Right renal cortex interstitium (tissue), 3 donors: ENCODE results near the gene EPHB4. TPM values are rescaled to one million over a fixed set of nuclear protein-coding genes. Genes with fewer than 3 reads are reported as not detected.
"Not testable (repeated sequence)": the region's sequence is repeated elsewhere in the genome, so short reads cannot be mapped to it uniquely, and the experiment has no call there.

ENCODE experiments used
- DNase-seq, 3 donors: peaks; one replicate each; pipeline ENCODE4 v3.0.0-alpha.2; 2013; ENCODE audit warnings: low read depth in 3 of 3, low spot score in 2 of 3
- polyA plus RNA-seq, 3 donors: library from polyadenylated mRNA; unstranded; fragments of 120-200 nt; gene quantifications; one replicate each; pipeline ENCODE4 v1.2.1, GENCODE V29; 2013; ENCODE audit not compliant: insufficient read length in 3 of 3

EPHB4 gene
- polyA plus RNA-seq, 3 donors = 77.9 to 101 (median 81.5) TPM

DNA sequence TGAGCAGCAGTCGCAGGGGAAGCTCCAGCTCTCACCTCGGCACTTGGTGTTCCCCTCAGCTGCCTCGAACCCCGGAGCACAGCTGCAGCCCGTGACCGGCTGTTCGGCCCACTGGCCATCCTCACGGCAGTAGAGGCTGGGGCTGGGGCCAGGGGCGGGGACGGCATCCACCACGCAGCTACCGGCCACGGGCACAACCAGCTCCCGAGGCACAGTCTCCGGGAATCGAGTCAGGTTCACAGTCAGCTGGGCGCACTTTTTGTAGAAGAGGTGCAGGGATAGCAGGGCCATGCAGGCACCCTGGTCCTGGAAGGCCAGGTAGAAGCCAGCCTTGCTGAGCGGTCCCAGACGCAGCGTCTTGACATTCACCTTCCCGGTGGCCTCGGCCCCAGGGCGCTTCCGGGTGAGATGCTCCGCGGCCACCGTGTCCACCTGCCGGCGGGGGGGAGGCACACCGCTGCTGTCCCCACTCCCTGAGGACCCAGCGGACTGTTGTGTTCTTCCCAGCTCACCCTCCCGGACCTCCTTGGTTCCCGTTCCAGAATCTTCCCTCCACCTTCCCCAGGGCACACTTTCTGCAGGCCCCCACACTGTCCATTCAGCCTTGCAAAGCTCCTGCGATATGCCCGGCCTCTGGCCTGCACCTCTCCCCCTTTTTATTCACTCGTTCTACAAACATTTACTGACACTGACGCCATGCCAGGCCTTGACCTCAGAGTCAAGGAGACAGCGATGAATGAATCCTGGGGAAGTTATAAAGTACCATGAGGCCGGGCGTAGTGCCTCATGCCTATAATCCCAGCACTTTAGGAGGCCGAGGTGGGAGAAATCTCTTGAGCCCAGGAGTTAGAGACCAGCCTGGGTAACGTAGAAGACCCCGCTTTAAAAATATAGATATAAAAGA is 4.8 kb downstream of the EPHB4 start:
- no peak for DNase-seq

DNA sequence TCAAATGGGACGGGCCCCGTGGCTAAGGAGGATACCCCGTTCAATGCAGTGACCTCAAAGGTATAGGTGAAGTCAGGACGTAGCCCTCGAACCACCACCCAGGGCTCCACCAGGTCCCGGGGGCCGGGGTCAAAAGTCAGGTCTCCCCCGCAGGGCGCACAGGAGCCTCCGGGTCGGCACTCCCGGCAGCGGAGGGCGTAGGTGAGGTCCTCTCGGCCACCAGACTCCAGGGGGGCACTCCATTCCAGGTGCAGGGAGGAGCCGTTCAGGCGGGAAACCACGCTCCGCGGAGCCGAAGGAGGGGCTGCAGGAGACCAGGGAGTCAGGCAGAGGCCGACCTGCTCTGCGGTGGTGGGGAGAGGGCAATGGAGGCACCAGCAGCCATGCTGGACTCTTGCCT is 7.7 kb downstream of the EPHB4 start:
- no peak for DNase-seq

DNA sequence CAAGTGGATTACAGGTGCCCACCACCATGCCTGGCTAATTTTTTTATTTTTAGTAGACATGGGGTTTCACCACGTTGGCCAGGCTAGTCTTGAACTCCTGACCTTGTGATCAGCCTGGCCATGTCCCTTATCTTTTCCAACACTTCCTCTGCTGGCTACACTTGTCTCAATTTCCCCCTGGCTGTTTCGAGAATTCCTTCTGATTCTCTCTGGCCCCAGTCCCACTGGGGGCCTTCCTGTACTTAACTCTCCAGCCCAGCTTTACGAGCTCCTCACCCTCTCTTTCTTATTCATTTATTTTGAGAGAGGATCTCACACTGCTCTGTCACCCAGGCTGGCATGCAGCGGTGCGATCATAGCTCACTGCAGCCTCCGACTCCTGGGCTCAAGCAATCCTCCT is 8.5 kb downstream of the EPHB4 start:
- no peak for DNase-seq

DNA sequence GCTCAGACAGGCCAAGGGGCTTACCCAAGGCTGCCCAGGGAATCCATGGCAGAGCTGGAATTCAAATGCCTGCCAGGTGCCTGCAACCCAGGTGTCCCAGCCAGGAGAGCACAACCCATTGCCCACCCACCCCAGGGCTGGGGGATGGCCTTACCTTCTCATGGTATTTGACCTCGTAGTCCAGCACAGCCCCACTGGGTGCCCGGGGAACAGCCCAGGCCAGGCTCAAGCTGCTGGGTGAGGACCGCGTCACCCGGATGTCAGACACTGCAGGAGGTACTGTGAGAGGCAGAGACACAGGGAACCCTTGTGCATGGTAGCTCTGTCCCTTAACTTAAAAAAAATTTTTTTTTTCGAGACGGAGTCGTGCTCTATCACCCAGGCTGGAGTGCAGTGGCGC is 9.0 kb downstream of the EPHB4 start:
- DNase-seq = no peak

GRCh38 chr7:100817097-100817496 is 10.2 kb downstream of the EPHB4 start:
- DNase-seq = no peak

DNA sequence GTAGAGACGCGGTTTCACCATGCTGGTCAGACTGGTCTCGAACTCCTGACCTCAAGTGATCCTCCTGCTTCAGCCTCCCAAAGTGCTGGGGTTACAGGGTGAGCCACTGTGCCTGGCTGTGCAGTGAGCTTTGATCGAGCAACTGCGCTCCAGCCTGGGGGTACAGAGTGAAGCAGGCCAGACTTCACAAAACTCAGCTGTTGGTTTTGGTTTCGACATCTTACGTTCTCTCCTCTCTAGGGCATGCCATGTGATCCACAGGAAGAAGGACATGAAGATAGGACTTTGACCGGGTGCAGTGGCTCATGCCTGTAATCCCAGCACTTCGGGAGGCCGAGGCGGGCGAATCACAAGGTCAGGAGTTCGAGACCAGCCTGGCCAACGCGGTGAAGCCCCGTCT is 10.8 kb downstream of the EPHB4 start:
- DNase-seq = not testable (repeated sequence)

- no peak for DNase-seq
Observed at GRCh38 chr7:100812729-100813128, 14.6 kb downstream of the EPHB4 start.

DNA sequence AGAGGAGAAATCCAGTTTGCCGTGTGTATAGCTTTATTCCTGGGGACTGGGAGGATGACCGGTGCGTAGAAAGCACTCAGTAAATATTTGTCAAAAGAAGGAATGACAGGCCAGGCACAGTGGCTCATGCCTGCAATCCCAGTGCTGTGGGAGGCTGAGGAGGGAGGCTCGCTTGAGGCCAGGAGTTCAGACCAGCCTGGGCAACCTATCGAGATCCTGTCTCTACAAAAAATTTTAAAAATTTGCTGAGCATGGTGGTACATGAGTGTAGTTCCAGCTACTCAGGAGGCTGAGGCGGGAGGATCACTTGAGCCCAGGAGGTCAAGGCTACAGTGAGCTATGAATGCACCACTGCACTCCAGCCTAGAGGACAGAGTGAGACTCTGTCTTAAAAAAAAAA is 15.8 kb downstream of the EPHB4 start:
- no peak for DNase-seq

DNA sequence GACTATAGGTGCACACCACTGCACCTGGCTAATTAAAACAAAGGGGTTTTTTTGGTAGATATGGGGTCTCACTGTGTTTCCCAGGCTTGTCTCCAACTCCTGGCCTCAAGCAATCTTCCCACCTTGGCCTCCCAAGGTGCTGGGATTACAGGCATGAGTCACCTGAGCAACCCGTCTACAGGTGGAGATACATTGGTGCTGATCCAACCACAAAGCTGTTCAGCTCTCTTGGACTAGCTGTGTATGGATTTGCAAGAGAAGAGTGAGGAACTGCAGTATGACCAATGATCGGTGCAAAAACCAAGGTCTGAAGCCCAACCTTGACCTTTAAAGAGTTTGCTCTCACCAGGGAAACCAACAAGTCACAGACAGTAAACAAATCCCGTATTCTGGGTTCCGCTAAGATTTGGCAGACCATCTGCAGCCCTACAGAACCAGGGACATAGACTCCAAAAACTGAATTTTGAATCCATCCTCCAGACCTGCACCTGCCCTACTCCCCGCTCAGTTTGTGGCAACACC is 18.9 kb downstream of the EPHB4 start:
- DNase-seq = no peak

DNA sequence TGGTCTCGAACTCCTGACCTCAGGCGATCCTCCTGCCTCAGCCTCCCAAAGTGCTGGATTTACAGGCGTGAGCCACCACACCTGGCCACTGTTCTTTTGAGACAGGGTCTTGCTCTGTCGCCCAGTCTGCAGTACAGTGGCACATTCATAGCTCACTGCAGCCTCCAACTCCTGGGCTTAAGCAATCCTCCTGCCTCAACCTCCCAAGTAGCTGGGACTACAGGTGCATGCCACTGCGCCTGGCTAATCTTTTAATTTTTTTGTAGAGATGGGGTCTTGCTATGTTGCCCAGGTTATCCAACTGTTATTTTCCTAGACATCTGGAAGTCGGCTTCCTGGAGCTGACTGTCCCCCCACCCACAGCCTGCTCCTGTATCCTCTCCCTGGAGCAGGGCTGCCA is 20.4 kb downstream of the EPHB4 start:
- not testable (repeated sequence) for DNase-seq

DNA sequence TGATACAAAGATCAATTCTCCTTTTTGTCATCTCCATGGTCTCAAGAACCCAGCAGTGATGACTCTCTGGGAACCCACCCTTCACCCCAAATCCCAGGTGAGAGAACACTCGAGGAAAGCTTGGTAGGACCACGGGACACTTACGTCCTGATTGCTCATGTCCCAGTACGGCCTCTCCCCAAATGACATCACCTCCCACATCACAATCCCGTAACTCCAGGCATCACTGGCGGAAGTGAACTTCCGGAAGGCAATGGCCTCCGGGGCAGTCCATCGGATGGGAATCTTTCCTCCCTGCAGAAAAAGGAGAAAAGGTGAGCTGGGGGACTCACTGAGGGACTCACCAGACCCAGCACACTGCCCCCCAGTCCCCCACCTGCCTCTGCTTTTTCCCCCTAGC is 21.0 kb downstream of the EPHB4 start:
- DNase-seq = no peak

DNA sequence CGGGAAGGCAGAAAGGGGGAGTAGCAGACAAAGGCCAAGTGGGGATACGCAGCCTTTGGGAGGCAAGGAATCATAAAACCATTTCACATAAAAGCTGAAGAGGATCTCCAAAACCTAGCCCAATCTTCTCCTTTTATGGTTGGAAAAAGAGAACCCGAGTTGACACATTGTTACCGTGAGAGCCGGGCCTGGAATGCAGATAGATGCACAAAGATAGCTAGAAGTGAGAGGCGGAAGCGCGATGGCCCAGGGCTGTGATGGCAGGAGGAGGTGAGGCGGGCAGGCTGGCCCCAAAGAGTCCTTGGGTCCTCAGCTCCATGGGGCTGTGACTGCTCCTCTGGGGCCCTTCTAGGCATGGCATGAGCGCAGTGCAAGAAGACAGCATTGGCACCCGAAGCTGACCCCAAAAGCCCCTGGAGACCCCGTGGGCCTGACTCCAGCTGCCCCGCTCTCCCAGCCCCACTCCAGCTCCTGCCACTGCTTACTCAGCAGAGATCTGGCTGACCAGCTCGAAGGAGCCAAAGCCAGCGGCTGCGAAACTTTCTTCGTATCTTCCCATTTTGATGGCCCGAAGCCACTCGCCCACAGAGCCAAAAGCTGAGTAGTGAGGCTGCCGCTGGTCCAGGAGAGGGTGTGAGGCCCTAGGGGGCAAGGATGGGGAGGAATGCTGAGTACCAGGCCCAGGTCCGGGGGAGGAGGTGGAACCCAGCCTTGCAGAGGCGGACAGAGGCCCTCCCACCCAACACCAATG is 22.5 kb downstream of the EPHB4 start:
- DNase-seq = no peak

GRCh38 chr7:100803398-100804161 is 23.7 kb downstream of the EPHB4 start:
- peak in 1 of 3 donors; percentile 62 for DNase-seq

- no peak for DNase-seq
Observed at GRCh38 chr7:100802951-100803350, 24.4 kb downstream of the EPHB4 start.

- no peak for DNase-seq
Observed at GRCh38 chr7:100801833-100802568, 25.3 kb downstream of the EPHB4 start.

DNA sequence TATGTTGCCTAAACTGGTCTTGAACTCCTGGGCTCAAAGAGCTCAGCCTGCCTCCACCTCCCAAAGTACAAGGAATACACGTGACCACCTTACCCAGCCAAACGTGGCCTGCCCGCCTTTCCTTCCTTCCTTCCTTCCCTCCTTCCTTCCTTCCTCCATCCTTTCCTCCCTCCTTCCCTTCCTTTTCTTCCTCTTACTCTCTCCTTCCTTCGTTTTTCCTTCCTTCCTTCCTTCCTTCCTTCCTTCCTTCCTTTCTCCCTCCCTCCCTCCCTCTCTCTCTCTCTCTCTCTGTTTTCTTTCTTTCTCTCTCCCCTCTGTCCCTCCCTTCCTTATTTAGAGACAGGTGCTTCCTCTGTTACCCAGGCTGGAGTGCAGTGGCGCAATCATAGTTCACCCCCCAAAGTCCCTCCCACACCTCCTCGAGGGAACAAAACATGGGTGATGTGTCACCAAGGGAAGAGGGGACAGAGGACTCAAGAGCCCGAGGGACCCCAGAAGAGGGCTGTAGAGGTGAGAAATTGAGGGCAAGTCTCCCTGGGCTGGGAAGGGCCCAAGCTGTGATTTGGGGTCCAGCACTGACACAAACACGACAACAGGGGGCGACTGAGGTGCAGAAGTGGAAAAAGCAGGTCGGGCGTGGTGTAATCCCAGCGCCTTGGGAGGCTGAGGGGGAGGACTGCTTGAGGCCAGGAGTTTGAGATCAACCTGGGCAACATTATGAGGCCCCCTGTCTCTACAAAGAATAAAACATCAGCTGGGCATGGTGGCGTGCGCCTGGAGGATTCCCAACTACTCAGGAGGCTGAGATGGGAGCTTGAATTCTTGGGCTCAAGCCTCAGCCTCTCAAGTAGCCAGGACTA is 28.1 kb downstream of the EPHB4 start:
- DNase-seq = peak in 2 of 3 donors; percentile 25 to 39

- no peak for DNase-seq
Observed at GRCh38 chr7:100794741-100795140, 32.6 kb downstream of the EPHB4 start.

- DNase-seq = no peak
Observed at GRCh38 chr7:100793806-100794660, 33.3 kb downstream of the EPHB4 start.
